WERI-Rb-1 (cell line): ENCODE measurements around the gene SOX2.

ENCODE experiments used
- DNase-seq: peaks from one replicate; pipeline ENCODE4 v3.0.0-alpha.2; 2020
- H3K27ac ChIP-seq: fragments of 250-450 bp; sonication (Bioruptor Pico); 2 replicates; pipeline ENCODE4 v1.5.1; 2020; ENCODE audit warnings: mild to moderate bottlenecking, moderate library complexity
- H3K27me3 ChIP-seq: fragments of 250-450 bp; sonication (Bioruptor Pico); 2 replicates; pipeline ENCODE4 v1.5.1; 2021; ENCODE audit warnings: mild to moderate bottlenecking, low read depth, moderate library complexity; ENCODE audit not compliant: insufficient read depth, severe bottlenecking
- H3K36me3 ChIP-seq: fragments of 250-450 bp; sonication (Bioruptor Pico); 2 replicates; pipeline ENCODE4 v1.5.1; 2020; ENCODE audit warnings: mild to moderate bottlenecking, moderate library complexity
- H3K4me3 ChIP-seq: 2 replicates; pipeline ENCODE4 v1.5.1; 2011; ENCODE audit warnings: low read depth, mild to moderate bottlenecking, control low read depth, low read length
- H3K9me3 ChIP-seq: fragments of 250-450 bp; sonication (Bioruptor Pico); 2 replicates; pipeline ENCODE4 v1.5.1; 2021; ENCODE audit warnings: mild to moderate bottlenecking, moderate library complexity; ENCODE audit not compliant: severe bottlenecking
- CTCF ChIP-seq: IDR thresholded peaks from 2 replicates; pipeline ENCODE4 v1.5.1; 2011; ENCODE audit warnings: low read depth, mild to moderate bottlenecking, control low read depth, inconsistent platforms, low read length

SOX2 gene

GRCh38 chr3:181719991-181720680 lies 8.4 kb downstream of the SOX2 start:
- no peaks in the 10 kb centered on the region for H3K36me3 ChIP-seq
- H3K27ac ChIP-seq = no peak overlapping the region
- no peak for TF ChIP-seq CTCF
- peaks cover 100% of the 10 kb centered on the region for H3K27me3 ChIP-seq
- DNase-seq = no peak
- H3K9me3 ChIP-seq = peaks cover 4% of the 10 kb centered on the region
- H3K4me3 ChIP-seq = no peak overlapping the region

GRCh38 chr3:181721046-181721875 lies 9.5 kb downstream of the SOX2 start:
- Histone ChIP-seq H3K27me3 (peaks cover 99% of the 10 kb centered on the region), H3K27ac (no peak overlapping the region), H3K9me3 (peaks cover 4% of the 10 kb centered on the region), H3K36me3 (no peaks in the 10 kb centered on the region), H3K4me3 (no peak overlapping the region)
- no peak for TF ChIP-seq CTCF
- no peak for DNase-seq

DNA sequence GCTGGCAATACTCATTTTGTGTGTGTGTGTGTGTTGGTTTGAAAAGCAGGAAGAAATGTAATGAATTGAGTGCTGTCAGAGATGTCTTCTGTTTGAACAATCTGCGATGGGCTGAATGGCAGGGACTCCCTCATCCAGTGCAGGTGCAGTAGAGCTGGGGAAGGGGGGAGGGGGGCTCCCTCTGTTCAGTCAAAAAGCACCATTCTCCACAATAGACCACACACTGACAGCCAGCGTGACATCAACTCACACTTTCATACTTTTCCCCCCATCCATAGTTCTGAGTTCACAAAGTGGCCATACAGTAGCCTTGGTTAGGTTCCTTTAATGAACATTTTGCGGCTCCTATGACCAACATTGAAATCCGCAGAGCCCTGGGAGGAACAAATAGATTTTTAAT lies 10.4 kb downstream of the SOX2 start:
- peaks cover 99% of the 10 kb centered on the region for H3K27me3 ChIP-seq
- DNase-seq = no peak

GRCh38 chr3:181722766-181723425 lies 11.2 kb downstream of the SOX2 start:
- TF ChIP-seq CTCF = no peak
- Histone ChIP-seq H3K36me3 (no peaks in the 10 kb centered on the region), H3K27ac (no peak overlapping the region), H3K9me3 (peaks cover 4% of the 10 kb centered on the region), H3K27me3 (peaks cover 99% of the 10 kb centered on the region), H3K4me3 (no peak overlapping the region)
- DNase-seq = no peak

More for the DNA sequence above, 10.4 kb downstream of the SOX2 start:
- H3K4me3 ChIP-seq = no peak overlapping the region
- TF ChIP-seq CTCF = no peak
- H3K36me3 ChIP-seq = no peaks in the 10 kb centered on the region
- H3K9me3 ChIP-seq = peaks cover 4% of the 10 kb centered on the region
- H3K27ac ChIP-seq = no peak overlapping the region

GRCh38 chr3:181723625-181724191 lies 12.0 kb downstream of the SOX2 start:
- peaks cover 99% of the 10 kb centered on the region for H3K27me3 ChIP-seq
- H3K36me3 ChIP-seq = no peaks in the 10 kb centered on the region
- peaks cover 4% of the 10 kb centered on the region for H3K9me3 ChIP-seq
- no peak for TF ChIP-seq CTCF
- H3K4me3 ChIP-seq = no peak overlapping the region
- DNase-seq = no peak
- no peak overlapping the region for H3K27ac ChIP-seq
